ENCODE data around the gene RFX5. TPM values are rescaled to one million over a fixed set of nuclear protein-coding genes. Genes with fewer than 3 reads are reported as not detected.

The RFX5 gene
- total RNA-seq, 1 experiment from 2014 or later: 52.7 TPM

DNA sequence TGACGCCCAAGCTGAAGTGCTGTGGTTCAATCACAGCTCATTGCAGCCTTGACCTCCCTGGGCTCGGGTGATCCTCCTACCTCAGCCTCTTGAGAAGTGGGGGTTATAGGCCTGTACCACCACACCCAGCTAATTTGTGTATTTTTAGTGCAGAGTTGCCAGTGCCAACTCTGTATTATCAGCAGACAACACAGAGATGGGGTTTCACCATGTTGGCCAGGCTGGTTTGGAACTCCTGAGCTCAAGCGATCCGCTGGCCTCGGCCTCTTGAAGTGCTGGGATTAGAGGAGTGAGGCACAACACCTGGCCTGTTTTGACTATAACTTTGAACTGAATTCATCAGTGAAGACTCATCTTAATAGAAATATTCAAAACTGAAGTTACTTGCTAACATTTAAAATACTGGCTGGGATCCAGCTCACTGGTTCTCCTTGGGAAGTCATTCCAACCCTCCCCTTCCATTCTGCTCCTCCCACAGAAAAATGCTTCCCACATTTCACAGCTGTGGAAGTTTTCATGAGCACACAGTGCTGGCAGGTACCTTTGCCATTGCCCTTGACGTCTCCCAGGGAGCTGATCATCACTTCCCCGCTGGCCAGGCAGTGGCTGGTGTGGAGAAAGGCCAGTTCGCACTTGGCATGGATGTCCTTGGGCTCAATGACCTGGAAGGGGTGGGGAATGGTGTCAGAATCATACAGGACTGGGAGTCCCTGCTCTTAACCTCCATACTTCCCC, 20.8 kb upstream of the RFX5 start:
- H3K36me3 ChIP-seq (ENCODE audit: control insufficient read depth in 1 of 2, insufficient read depth in 2 of 2, low read length in 2 of 2): no peaks in the 10 kb centered on the region
- ATAC-seq (no peak), DNase-seq (ENCODE audit: low read depth, low spot score) (no peak)
- H3K4me2 ChIP-seq (ENCODE audit: low read length): no peak overlapping the region
- POLR2A ChIA-PET: no interaction called here
- CTCF ChIA-PET: interaction anchor here (1.2 kb wide), 1 partner anchor 67 kb away, joined by 3 read pairs; no protein-coding TSS in a partner anchor
- no peak overlapping the region for H2AFZ ChIP-seq (ENCODE audit: low read depth, low read length, poor library complexity, severe bottlenecking)
- no peaks in the 10 kb centered on the region for H3K79me2 ChIP-seq (ENCODE audit: insufficient read depth, low read length)
- H3K9me3 ChIP-seq (ENCODE audit: control insufficient read depth in 1 of 2, insufficient read depth in 1 of 2, low read depth in 1 of 2, low read length in 2 of 2): peaks cover 1 to 2% of the 10 kb centered on the region in 2 experiments; a peak in 2 of 4 replicates
- no peak overlapping the region for H3K27ac ChIP-seq (ENCODE audit: low read depth, low read length)
- H3K4me3 ChIP-seq (replicated peaks in 1 of 2; ENCODE audit: low read depth in 1 of 2, low read length in 2 of 2): no peak overlapping the region
- H4K20me1 ChIP-seq (ENCODE audit: insufficient read depth): no peaks in the 10 kb centered on the region
- no peak overlapping the region for H3K9ac ChIP-seq (ENCODE audit: low read length)
- intact Hi-C loops (cut with micrococcal nuclease): no loop called here
- no TSS peak for BruUV-seq (replicated peaks)
- peaks cover 0 to 2% of the 10 kb centered on the region in 2 experiments; a peak in 1 of 4 replicates for H3K4me1 ChIP-seq (ENCODE audit: control insufficient read depth in 1 of 2, insufficient read depth in 2 of 2, low read length in 2 of 2)
- TF ChIP-seq TCF7L2 (IDR thresholded peaks at IDR 0.05; ENCODE audit: borderline replicate concordance, extremely low read depth, insufficient read depth, insufficient read length): no peak
- no peak for TF ChIP-seq POLR2A (IDR thresholded peaks at IDR 0.05; ENCODE audit: borderline replicate concordance, extremely low read depth, insufficient read depth, insufficient read length)
- TF ChIP-seq YY1 (IDR thresholded peaks at IDR 0.05; ENCODE audit: extremely low read depth, insufficient replicate concordance, low read depth, low read length): no peak
- no peaks in the 10 kb centered on the region for H3K27me3 ChIP-seq (ENCODE audit: insufficient read depth, low read length)
- RAD21 ChIA-PET (ENCODE audit: low non-redundant PET in 1 of 2, low total read pairs in 2 of 2, uncharacterized antibody in 2 of 2, unreplicated experiment in 2 of 2): no interaction called here
- H3K9me2 ChIP-seq (ENCODE audit: insufficient read depth): no peaks in the 10 kb centered on the region

DNA sequence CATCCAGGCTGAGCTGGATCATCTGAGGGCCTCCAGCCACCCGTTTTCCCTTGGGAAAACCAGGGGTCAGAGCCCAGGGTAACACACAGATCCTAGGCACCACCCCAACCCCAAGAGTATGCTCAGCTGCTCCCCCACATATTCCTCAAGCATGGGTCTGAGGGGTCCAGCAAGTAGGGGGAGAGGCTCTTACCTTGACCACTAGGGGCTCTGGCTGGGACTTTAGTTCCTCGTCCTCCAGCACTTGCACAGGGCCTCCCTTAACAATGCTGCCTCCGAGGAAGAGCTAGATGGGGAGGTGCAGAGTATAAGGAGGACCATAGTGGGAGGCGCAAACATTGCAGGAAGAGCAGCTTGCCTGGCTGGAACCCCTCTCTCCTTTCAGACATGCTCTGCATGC, 17.9 kb upstream of the RFX5 start:
- CTCF ChIA-PET: no interaction called here
- RAD21 ChIA-PET (ENCODE audit: low non-redundant PET in 1 of 2, low total read pairs in 2 of 2, uncharacterized antibody in 2 of 2, unreplicated experiment in 2 of 2): no interaction called here
- TF ChIP-seq, protein P1, sequence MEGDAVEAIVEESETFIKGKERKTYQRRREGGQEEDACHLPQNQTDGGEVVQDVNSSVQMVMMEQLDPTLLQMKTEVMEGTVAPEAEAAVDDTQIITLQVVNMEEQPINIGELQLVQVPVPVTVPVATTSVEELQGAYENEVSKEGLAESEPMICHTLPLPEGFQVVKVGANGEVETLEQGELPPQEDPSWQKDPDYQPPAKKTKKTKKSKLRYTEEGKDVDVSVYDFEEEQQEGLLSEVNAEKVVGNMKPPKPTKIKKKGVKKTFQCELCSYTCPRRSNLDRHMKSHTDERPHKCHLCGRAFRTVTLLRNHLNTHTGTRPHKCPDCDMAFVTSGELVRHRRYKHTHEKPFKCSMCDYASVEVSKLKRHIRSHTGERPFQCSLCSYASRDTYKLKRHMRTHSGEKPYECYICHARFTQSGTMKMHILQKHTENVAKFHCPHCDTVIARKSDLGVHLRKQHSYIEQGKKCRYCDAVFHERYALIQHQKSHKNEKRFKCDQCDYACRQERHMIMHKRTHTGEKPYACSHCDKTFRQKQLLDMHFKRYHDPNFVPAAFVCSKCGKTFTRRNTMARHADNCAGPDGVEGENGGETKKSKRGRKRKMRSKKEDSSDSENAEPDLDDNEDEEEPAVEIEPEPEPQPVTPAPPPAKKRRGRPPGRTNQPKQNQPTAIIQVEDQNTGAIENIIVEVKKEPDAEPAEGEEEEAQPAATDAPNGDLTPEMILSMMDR (IDR thresholded peaks at IDR 0.05 in 2 of 3, conservative IDR thresholded peaks at IDR 0.05 in 1 of 3; ENCODE audit: borderline replicate concordance in 1 of 3, insufficient read depth in 1 of 3, low read depth in 2 of 3, low read length in 2 of 3): peak in 1 of 3 experiments; percentile 12; a peak in 1 of 6 replicates
- TF ChIP-seq CBX3 (IDR thresholded peaks at IDR 0.05; ENCODE audit: low read depth): no peak
- BruUV-seq (replicated peaks): no TSS peak
- POLR2A ChIA-PET: interaction anchor here (0.8 kb wide), 1 partner anchor 83 kb away, joined by 3 read pairs; the partner anchor contains the start of gene ZNF687
- no peak overlapping the region for H2AFZ ChIP-seq (ENCODE audit: low read depth, low read length, poor library complexity, severe bottlenecking)
- H3K9ac ChIP-seq (ENCODE audit: low read length): no peak overlapping the region
- no peak for DNase-seq (ENCODE audit: low read depth, low spot score)
- H3K36me3 ChIP-seq (ENCODE audit: control insufficient read depth in 1 of 2, insufficient read depth in 2 of 2, low read length in 2 of 2): no peaks in the 10 kb centered on the region
- no peak overlapping the region for H3K4me3 ChIP-seq (replicated peaks in 1 of 2; ENCODE audit: low read depth in 1 of 2, low read length in 2 of 2)
- peaks cover 6 to 9% of the 10 kb centered on the region in 2 experiments; a peak in 2 of 4 replicates for H3K9me3 ChIP-seq (ENCODE audit: control insufficient read depth in 1 of 2, insufficient read depth in 1 of 2, low read depth in 1 of 2, low read length in 2 of 2)
- H3K9me2 ChIP-seq (ENCODE audit: insufficient read depth): no peaks in the 10 kb centered on the region
- intact Hi-C loops (cut with micrococcal nuclease): no loop called here
- H4K20me1 ChIP-seq (ENCODE audit: insufficient read depth): no peaks in the 10 kb centered on the region
- no peak overlapping the region for H3K4me2 ChIP-seq (ENCODE audit: low read length)
- no peaks in the 10 kb centered on the region for H3K27me3 ChIP-seq (ENCODE audit: insufficient read depth, low read length)
- H3K79me2 ChIP-seq (ENCODE audit: insufficient read depth, low read length): no peaks in the 10 kb centered on the region
- peak; percentile 38; the same call in 1 of the 2 replicates for ATAC-seq
- no peak overlapping the region for H3K27ac ChIP-seq (ENCODE audit: low read depth, low read length)
- no peaks in the 10 kb centered on the region for H3K4me1 ChIP-seq (ENCODE audit: control insufficient read depth in 1 of 2, insufficient read depth in 2 of 2, low read length in 2 of 2)

Data from HCT116 (cell line).